GM21576 (cell line): Measurements from ENCODE around the gene L3MBTL4.
"Not testable (repeated sequence)": the region's sequence is repeated elsewhere in the genome, so short reads cannot be mapped to it uniquely, and the experiment has no call there.

Experiments used
- ATAC-seq: cut with Tn5 transposase; IDR thresholded peaks from one replicate; pipeline ENCODE4 v1.9.1; 2021; ENCODE audit warnings: mild to moderate bottlenecking, moderate library complexity; ENCODE audit not compliant: unreplicated experiment

L3MBTL4 gene

DNA sequence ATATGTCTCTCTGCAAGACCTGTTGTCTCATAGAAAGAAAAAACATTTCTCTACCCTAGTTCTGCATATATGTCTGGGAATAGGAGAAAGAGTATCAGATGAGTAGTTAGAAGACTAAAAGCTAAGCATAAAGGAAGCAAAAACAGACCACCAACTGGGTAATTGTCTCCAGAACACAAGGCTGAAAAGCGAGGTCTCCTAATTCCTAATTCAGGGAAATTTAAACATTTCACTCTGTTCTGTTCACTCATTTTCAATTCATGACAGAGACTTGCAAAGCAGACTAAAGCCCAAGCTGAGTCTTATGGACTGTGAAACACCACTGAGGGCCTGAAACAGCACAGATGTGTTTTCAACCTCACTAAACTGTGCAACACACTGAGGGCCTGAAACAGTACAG lies 294.9 kb downstream of the L3MBTL4 start:
- ATAC-seq = no peak

DNA sequence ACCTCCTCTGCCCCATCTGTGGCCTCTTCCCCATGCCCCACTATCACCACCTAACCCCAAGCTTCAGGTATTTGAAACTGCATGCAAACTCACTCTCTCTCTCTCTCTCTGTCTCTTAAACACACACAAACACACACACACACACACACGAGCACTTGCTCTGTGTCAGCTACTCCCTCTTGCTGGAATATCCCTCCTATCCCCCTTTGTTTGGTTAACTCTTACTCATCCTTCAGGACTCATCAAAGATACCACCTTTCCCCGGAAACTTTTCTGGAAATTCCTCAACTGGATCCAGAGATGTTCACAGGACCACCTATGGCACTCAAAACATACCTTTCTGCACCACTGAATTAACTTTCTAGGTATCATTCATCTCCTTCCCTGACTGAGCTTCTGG lies 296.6 kb downstream of the L3MBTL4 start:
- ATAC-seq = no peak

DNA sequence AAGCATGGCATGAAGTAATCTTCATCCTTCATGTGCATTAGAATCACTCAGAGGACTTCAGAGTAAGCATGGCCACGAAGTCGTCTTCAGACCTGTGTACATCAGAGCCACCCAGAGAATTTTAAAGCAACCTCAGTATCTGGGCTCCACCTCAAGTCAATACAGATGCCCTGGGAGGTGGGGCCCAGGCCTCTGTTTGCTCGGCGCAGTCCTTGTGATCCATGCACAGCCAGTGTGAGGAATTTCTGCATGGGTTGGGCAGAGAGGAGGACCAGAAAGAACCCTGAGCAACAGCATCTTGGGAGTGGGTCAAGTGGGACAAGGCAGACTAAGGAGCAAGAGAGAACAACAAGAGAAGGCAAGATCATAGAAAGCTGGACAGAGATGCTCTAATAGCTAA lies 299.0 kb downstream of the L3MBTL4 start:
- no peak for ATAC-seq

DNA sequence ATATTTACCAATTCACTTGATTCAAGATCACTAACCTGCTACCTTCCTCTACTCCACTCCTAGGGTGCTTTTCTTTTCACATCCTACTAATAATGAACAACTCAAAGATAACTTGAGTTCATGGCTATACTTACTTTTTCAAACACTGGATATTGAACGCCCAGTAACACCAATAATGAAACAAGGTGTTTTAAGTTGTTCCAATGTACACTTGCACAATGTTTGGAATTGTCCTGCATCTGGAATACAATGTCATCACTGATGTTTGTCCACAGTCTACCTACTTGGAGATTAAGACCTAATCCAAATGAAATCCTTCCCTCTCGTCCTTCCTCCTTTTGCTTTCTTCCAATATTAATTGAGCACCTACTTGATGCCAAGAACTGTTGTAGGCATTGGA lies 301.1 kb downstream of the L3MBTL4 start:
- ATAC-seq = no peak

DNA sequence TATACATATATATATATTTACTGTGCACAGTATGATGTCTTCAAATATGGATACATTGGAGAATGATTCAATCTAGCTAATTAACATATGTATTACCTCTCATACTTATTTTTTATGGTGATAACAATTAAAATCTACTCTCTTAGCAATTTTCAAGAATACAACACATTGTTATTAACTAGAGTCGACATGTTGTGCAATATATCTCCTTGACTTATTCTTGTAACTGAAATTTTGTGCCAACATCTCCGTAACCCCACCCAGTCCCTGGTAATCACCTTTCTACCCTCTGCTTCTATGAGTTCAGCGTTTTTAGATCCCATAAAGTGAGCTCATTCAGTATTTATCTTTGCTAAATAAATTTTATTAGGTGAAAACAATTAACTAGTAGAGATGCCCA lies 303.0 kb downstream of the L3MBTL4 start:
- ATAC-seq = no peak

DNA sequence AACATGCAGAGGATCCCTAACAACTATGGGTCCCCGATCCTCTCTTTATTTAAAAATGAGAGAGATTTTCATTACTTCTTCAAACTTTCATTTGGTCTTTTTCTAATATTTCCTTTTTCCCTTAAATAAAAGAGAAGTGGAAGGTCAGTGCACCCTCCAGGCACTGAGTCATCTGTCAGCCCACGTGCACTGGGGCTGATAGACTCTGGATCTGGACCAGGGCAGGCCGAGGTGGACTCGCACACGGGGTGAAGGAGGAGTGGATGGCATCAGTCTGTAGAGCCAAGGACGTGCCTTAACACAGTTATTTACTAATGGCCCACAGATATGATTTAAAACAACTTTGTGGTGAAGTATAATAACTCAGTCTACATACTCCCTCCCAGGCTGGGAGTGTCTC lies 305.0 kb downstream of the L3MBTL4 start:
- no peak for ATAC-seq

DNA sequence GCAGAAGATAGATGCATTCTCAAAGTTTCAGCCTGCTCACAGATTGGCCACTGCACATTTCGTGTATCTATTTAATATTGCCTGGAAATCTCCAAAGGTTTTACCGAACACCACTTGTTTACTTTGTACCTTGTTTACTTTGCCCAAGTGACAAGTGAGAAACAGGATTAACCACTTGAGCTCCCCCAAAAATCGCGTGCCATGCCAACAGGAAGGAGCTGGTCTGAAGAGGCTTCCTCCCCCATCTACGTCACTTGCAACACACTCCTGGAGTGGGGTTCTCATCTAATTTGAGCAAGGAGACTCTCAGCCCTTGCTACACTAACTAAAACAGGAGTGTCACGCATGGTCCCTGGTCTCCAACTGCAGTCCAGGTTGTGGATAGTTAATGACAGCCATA lies 306.9 kb downstream of the L3MBTL4 start:
- ATAC-seq = no peak

GRCh38 chr18:6106091-6106685 lies 308.5 kb downstream of the L3MBTL4 start:
- no peak for ATAC-seq

- ATAC-seq = no peak
These were observed 311.0 kb downstream of the L3MBTL4 start for GRCh38 chr18:6103741-6104140.

DNA sequence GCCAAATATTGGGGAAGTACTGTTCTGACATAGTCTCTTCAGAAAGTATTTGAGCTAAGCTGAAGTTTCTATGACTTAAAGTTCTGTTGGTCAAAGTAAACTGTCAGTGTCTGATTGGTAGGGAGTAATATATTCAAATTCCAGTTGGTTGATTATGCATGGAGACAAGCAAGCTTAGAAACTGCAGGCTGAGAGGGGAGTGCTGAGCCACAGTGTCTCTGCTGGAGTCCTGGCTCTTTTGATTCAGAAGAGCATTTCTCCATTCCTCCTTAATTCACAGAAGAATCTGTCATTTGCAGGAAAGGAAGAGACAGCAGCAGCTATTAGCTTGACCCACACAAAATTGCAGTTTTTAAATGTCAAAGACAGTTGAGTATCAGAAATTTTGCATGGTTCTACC lies 318.0 kb downstream of the L3MBTL4 start:
- ATAC-seq = no peak

DNA sequence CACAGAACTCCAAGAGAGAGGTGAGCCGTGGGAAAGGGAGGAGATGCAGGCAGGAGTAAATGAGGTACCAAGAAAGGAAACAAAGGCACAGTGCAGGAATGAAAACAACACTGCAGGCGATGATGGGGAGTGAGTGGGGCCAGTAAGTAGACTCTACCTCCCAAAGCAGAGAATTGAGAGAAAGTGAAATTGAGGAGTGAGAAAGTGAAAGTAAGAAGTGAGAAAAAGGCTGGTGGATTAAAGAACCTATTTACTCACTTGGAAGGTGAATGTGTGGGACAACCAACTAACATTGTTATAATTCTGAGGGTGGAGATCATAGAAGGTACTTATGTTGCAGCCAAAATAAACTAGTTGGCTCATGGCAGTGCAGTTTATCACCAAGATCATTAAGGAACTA lies 326.3 kb downstream of the L3MBTL4 start:
- no peak for ATAC-seq

DNA sequence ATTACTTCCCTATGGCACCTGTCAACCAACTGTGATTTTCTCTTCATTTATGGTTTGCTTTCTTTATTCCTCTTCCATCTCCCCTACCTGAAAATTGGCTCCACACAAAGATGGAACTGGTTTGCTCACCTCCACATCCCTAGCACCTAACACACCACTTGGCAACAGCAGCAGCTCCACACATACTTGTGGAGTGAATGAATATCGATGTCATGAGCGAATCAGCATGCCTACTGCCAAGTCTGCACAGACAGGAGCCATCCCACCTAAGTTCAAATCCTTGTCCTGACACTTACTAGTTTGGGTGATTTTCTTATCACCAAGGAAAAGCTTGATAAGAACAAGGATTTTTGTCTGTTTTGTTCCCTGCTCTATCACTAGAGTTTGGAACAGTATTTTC lies 328.0 kb downstream of the L3MBTL4 start:
- ATAC-seq = no peak

DNA sequence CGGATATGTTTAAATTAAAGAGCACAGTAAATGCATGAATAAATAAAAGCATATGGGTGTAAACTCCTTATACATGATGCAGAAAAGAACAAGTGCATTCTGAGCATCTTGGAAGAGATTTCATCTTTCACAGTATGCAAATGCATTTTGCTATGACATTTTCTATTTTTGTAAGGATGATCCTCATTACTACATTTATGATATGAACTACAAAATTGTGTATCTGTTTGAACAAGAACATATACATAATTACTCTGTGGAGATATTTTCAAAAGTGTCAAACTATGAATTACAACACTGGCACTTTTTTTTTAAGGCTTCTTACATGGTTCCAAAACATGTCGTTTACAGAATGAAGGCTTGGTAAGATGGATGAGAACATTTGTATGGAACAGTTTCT lies 335.3 kb downstream of the L3MBTL4 start:
- ATAC-seq = no peak

DNA sequence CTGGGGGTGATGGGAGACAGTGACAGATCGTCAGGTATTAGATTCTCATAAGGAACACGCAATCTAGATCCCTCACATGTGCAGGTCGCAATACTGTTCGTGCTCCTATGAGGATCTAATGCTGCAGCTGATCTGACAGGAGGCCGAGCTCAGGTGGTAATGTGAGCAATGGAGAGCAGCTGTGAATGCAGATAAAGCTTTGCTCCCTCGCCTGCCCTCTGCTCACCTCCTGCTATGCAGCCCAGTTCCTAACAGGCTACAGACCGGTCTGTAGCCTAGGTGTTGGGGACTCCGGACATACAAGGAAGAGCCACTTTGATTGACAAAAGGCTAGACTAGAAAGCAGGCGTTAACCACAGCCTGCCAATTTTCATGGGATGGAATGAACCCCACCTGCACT lies 335.8 kb downstream of the L3MBTL4 start:
- no peak for ATAC-seq

DNA sequence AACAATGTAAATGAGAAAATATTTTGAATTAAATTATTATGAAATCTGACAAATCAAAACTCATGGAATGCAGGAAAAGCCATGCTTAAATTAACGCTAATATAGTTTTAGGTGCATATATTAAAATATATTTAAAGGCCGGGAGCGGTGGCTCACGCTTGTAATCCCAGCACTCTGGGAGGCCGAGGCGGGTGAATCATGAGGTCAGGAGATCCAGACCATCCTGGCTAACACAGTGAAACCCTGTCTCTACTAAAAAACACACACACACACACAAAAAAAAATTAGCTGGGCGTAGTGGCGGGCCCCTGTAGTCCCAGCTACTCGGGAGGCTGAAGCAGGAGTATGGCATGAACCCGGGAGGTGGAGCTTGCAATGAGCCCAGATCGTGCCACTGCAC lies 342.3 kb downstream of the L3MBTL4 start:
- not testable (repeated sequence) for ATAC-seq

DNA sequence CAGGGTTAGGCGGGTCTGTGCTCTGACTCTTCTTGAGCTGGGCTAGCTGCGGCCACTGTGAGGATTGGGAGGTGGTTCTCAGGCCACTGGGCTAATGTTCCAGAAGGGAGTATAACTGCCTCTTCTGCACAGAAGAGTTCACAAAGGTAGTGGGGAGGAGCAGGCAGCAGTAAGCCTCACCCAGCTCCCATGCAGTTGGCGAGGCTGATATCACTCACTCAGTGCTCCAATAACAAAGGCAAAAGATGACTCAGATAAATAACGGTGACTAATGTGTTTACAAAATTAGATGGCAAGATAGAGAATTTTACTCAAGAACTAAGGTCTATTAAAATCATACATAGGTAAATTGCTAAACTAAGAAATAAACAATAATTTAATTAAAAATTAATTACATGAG lies 345.2 kb downstream of the L3MBTL4 start:
- no peak for ATAC-seq

GRCh38 chr18:6069103-6069502 lies 345.6 kb downstream of the L3MBTL4 start:
- ATAC-seq = peak; percentile 58

- no peak for ATAC-seq
These were observed 354.6 kb downstream of the L3MBTL4 start for GRCh38 chr18:6060149-6060548.

- no peak for ATAC-seq
These were observed 355.2 kb downstream of the L3MBTL4 start for GRCh38 chr18:6059551-6059950.

DNA sequence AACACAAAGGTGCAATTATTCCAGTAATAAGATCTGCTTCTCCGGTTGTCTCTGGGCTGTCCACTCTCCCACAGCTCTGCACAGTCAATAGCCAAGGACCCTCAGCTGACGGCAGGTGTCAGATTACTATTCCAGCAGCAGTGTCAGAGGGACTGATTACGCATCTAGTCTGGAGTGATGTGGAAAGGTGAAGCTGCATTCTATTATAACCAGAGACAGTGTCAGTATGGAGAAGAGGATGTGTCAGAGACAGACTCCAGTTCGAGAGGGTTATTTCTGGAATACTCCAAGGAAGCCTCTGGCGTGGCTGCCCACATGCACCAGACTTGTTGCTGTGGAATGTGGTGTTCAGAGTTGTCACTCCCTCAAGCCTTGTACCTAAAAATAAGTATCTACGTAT lies 355.8 kb downstream of the L3MBTL4 start:
- ATAC-seq = no peak

- ATAC-seq = no peak
These were observed 357.1 kb downstream of the L3MBTL4 start for GRCh38 chr18:6057604-6058003.

DNA sequence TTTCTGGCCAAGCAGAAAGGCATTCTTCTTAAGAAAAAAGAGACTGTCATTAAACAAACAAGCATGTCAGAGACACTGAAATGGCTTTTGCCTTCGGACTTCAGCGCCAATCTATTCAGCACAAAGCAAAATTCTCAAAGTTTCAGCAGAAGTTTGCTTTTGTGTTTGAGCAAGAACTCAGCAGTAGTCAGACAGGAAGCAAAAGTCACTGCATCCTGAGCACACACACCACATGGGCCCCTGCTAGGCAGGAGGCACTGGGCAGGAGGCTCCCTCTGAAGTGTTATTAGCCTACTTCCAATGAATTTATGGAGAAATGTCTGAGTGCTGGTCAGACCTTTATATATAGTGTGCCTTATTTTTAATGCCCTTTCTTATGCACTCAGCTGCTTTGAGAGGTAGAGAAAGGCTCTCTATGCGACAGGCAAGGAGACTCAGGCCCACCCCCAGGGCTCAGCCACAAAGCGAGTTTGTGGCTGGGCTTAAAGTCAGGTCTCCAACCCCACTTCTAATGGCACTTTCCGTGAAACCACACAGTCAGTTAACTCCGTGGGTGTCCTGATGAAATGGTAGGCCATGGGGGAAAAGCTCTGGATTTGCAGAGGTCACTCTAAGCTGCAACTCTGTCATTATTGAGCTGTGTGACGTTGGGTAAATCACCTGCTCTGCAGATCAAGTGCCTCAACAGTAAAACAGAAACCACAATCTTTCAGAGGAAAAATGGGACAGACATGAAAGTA lies 358.4 kb downstream of the L3MBTL4 start:
- ATAC-seq = peak; percentile 55

- no peak for ATAC-seq
These were observed 359.0 kb downstream of the L3MBTL4 start for GRCh38 chr18:6055711-6056110.
